ENCODE results near the gene SIX2. TPM values are rescaled to one million over a fixed set of nuclear protein-coding genes. Genes with fewer than 3 reads are reported as not detected.

SIX2 gene
- total and polyA plus RNA-seq, 10 of the 15 experiments (the other 5 are each of a cell fraction or from before 2014, with no cell fraction given) = not detected

GRCh38 chr2:45055162-45055605 is 45.9 kb upstream of the SIX2 start:
- H3K4me2 ChIP-seq (ENCODE audit: control insufficient read depth, insufficient read depth) = no peak overlapping the region
- no peak for ATAC-seq
- H3K9me3 ChIP-seq (replicated peaks; ENCODE audit: control insufficient read depth, insufficient read depth, low read length) = no peaks in the 10 kb centered on the region
- no peak for DNase-seq (ENCODE audit: low read depth, low spot score)
- RAD21 ChIA-PET (ENCODE audit: unreplicated experiment) = no interaction called here
- POLR2A ChIA-PET = no interaction called here
- no peaks in the 10 kb centered on the region for H3K4me1 ChIP-seq (ENCODE audit: control insufficient read depth, insufficient read depth, low read length)
- WGBS (ENCODE audit: insufficient coverage, insufficient replicate concordance, low lambda C conversion rate, missing lambda C conversion rate) = 49% methylated on average over 7 of the region's 7 CpGs
- CTCF ChIA-PET = no interaction called here
- H3K36me3 ChIP-seq (ENCODE audit: control insufficient read depth in 2 of 2, insufficient read depth in 2 of 2, low read length in 1 of 2) = no peaks in the 10 kb centered on the region
- H2AFZ ChIP-seq (ENCODE audit: control insufficient read depth, low read depth, low read length) = no peak overlapping the region
- in situ Hi-C loops (cut with MboI) (no loop called here), intact Hi-C loops (cut with micrococcal nuclease; ENCODE audit: unreplicated experiment) (no loop called here)
- no peak overlapping the region for H3K9ac ChIP-seq (ENCODE audit: control insufficient read depth, insufficient read depth, low read length)
- no peak overlapping the region for H3K27ac ChIP-seq (ENCODE audit: control insufficient read depth, insufficient read depth)
- no peak for TF ChIP-seq PML (IDR thresholded peaks at IDR 0.05; ENCODE audit: low read length)
- no peak for TF ChIP-seq NRF1 (conservative IDR thresholded peaks at IDR 0.05; ENCODE audit: low read depth, low read length)
- no peak for TF ChIP-seq CBX5 (IDR thresholded peaks at IDR 0.05; ENCODE audit: low read depth)
- no peak for TF ChIP-seq MLLT1 (IDR thresholded peaks at IDR 0.05)
- no peak for TF ChIP-seq RAD51 (IDR thresholded peaks at IDR 0.05)
- TF ChIP-seq DPF2 (IDR thresholded peaks at IDR 0.05) = no peak
- H3K4me3 ChIP-seq = no peak overlapping the region
- H3K79me2 ChIP-seq (ENCODE audit: control insufficient read depth, insufficient read depth, low read length) = no peaks in the 10 kb centered on the region
- no TSS peak for BruUV-seq (replicated peaks)
- no peak for FAIRE-seq
- H3K27me3 ChIP-seq (replicated peaks in 1 of 2; ENCODE audit: control insufficient read depth in 2 of 2, insufficient read depth in 2 of 2, low read length in 1 of 2) = no peaks in the 10 kb centered on the region
- no peaks in the 10 kb centered on the region for H4K20me1 ChIP-seq (ENCODE audit: control insufficient read depth, insufficient read depth)
- SMC1A ChIA-PET (ENCODE audit: uncharacterized antibody, unreplicated experiment) = no interaction called here

- intact Hi-C loops (cut with micrococcal nuclease; ENCODE audit: unreplicated experiment) = no loop called here
- Histone ChIP-seq H2AFZ (ENCODE audit: control insufficient read depth, low read depth, low read length) (no peak overlapping the region), H3K27me3 (replicated peaks in 1 of 2; ENCODE audit: control insufficient read depth in 2 of 2, insufficient read depth in 2 of 2, low read length in 1 of 2) (peaks cover 0 to 4% of the 10 kb centered on the region in 2 experiments; a peak in 2 of 4 replicates), H3K36me3 (ENCODE audit: control insufficient read depth in 2 of 2, insufficient read depth in 2 of 2, low read length in 1 of 2) (no peaks in the 10 kb centered on the region), H3K4me1 (ENCODE audit: control insufficient read depth, insufficient read depth, low read length) (no peaks in the 10 kb centered on the region), H4K20me1 (ENCODE audit: control insufficient read depth, insufficient read depth) (no peaks in the 10 kb centered on the region), H3K9me3 (replicated peaks; ENCODE audit: control insufficient read depth, insufficient read depth, low read length) (no peaks in the 10 kb centered on the region), H3K9ac (ENCODE audit: control insufficient read depth, insufficient read depth, low read length) (no peak overlapping the region), H3K27ac (ENCODE audit: control insufficient read depth, insufficient read depth) (no peak overlapping the region), H3K4me3 (no peak overlapping the region), H3K4me2 (ENCODE audit: control insufficient read depth, insufficient read depth) (no peak overlapping the region), H3K79me2 (ENCODE audit: control insufficient read depth, insufficient read depth, low read length) (no peaks in the 10 kb centered on the region)
- ChIA-PET POLR2A (no interaction called here), SMC1A (ENCODE audit: uncharacterized antibody, unreplicated experiment) (no interaction called here), RAD21 (ENCODE audit: unreplicated experiment) (no interaction called here), CTCF (no interaction called here)
- ATAC-seq (no peak), FAIRE-seq (no peak), DNase-seq (ENCODE audit: low read depth, low spot score) (no peak)
- 7% methylated on average over 8 of the region's 8 CpGs for WGBS (ENCODE audit: insufficient coverage, insufficient replicate concordance, low lambda C conversion rate, missing lambda C conversion rate)
- in situ Hi-C loops (cut with MboI) = no loop called here
- BruUV-seq (replicated peaks) = no TSS peak
- TF ChIP-seq HSF1 (IDR thresholded peaks at IDR 0.05; ENCODE audit: low read depth, low read length) (no peak), CEBPB (IDR thresholded peaks at IDR 0.05; ENCODE audit: borderline replicate concordance in 1 of 2, low read depth in 2 of 2, low read length in 2 of 2) (no peak), POLR2A (IDR thresholded peaks at IDR 0.05; ENCODE audit: low read depth, low read length) (no peak)
Measured at GRCh38 chr2:45053966-45054365, 44.7 kb upstream of the SIX2 start.
